Testis (tissue), 3 donors: ENCODE data around the gene EHMT1. TPM values are rescaled to one million over a fixed set of nuclear protein-coding genes. Genes with fewer than 3 reads are reported as not detected.

Source experiments
- DNase-seq: peaks from one replicate; pipeline ENCODE4 v3.0.0-alpha.2; 2019
- H3K27ac ChIP-seq, 2 donors: fragments of 200-600 bp; sonication (generic); one replicate each; pipeline ENCODE4 v1.5.1; 2019
- H3K27me3 ChIP-seq: fragments of 200-600 bp; sonication (generic); one replicate; pipeline ENCODE4 v1.5.1; 2019
- H3K36me3 ChIP-seq: fragments of 200-600 bp; sonication (generic); one replicate; pipeline ENCODE4 v1.5.1; 2017; ENCODE audit warnings: low read depth; ENCODE audit errors: missing control alignments
- H3K4me1 ChIP-seq: fragments of 200-600 bp; sonication (generic); one replicate; pipeline ENCODE4 v1.5.1; 2019
- H3K4me3 ChIP-seq, 2 donors: fragments of 200-600 bp; sonication (generic); one replicate each; pipeline ENCODE4 v1.5.1; 2017 to 2019
- H3K9me3 ChIP-seq: fragments of 200-600 bp; sonication (generic); one replicate; pipeline ENCODE4 v1.5.1; 2017
- POLR2A ChIP-seq: fragments of 450-650 bp; IDR thresholded peaks from one replicate; pipeline ENCODE4 v1.6.1; 2017; ENCODE audit warnings: antibody characterized with exemption, mild to moderate bottlenecking, moderate library complexity
- WGBS, 2 donors: methylation state at CpG; one replicate each; pipeline ENCODE4 v1.1.5; 2018; 5-methylcytosine and 5-hydroxymethylcytosine counted together
- intact Hi-C: fragments of 100-400 bp; cut with DNase I; formaldehyde crosslinking; loops from one replicate; pipeline ENCODE4 v1.15.1; 2023; ENCODE audit warnings: low total_unique reads
- polyA plus RNA-seq: library from polyadenylated mRNA; stranded (reverse); fragments of 350-450 nt; fragmentation: Illumina TruSeq; extraction: RNeasy Lipid Tissue Mini Kit (QIAGEN cat#74804); gene quantifications from one replicate; pipeline ENCODE4 v1.2.3, GENCODE V29; 2014; ENCODE audit warnings: low read depth, low replicate concordance; ENCODE audit not compliant: insufficient read depth
- total RNA-seq, 2 donors: library from RNA; depleted of rRNA; stranded (reverse); fragments of >200 nt; gene quantifications; one replicate each; pipeline ENCODE4 v1.2.3, GENCODE V29; 2016
- TF ChIP-seq, protein P1 (sequence below), 3 experiments: fragments of 450-650 bp in 2 of 3; fragments of 200-600 bp in 1 of 3; sonication (generic) in 1 of 3; IDR thresholded peaks; one replicate each; pipeline ENCODE4 v1.5.1; 2016 to 2019; ENCODE audit warnings: antibody characterized with exemption in 3 of 3, mild to moderate bottlenecking in 2 of 3, moderate library complexity in 1 of 3

Gene EHMT1
- total and polyA plus RNA-seq, 3 donors from 2014 or later = 116 to 207 (median 193) TPM

DNA sequence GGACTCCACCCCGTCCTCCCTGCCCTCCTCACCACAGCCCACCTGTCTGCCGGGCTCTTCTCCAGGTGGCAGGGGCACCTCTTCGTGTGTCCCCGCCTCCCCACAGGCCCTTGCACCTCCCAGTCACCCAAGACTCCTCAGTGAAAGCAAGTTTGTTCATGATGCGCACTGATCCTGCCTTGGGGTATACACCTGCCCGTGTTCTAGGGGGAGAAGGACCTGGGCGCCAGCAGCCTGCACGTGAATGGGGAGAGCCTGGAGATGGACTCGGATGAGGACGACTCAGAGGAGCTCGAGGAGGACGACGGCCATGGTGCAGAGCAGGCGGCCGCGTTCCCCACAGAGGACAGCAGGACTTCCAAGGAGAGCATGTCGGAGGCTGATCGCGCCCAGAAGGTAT, 124.9 kb downstream of the EHMT1 start:
- Histone ChIP-seq H3K27ac (no peak overlapping the region), H3K4me1 (peaks cover 9% of the 10 kb centered on the region), H3K9me3 (no peaks in the 10 kb centered on the region), H3K4me3 (no peak overlapping the region), H3K36me3 (no peaks in the 10 kb centered on the region), H3K27me3 (no peaks in the 10 kb centered on the region)
- no peak for DNase-seq
- WGBS, 2 donors = 93 to 95% methylated on average over 18 to 19 of the region's 19 CpGs
- TF ChIP-seq, protein P1, sequence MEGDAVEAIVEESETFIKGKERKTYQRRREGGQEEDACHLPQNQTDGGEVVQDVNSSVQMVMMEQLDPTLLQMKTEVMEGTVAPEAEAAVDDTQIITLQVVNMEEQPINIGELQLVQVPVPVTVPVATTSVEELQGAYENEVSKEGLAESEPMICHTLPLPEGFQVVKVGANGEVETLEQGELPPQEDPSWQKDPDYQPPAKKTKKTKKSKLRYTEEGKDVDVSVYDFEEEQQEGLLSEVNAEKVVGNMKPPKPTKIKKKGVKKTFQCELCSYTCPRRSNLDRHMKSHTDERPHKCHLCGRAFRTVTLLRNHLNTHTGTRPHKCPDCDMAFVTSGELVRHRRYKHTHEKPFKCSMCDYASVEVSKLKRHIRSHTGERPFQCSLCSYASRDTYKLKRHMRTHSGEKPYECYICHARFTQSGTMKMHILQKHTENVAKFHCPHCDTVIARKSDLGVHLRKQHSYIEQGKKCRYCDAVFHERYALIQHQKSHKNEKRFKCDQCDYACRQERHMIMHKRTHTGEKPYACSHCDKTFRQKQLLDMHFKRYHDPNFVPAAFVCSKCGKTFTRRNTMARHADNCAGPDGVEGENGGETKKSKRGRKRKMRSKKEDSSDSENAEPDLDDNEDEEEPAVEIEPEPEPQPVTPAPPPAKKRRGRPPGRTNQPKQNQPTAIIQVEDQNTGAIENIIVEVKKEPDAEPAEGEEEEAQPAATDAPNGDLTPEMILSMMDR (IDR thresholded peaks at IDR 0.05) = no peak
- no peak for TF ChIP-seq POLR2A
- intact Hi-C loops = no loop called here

DNA sequence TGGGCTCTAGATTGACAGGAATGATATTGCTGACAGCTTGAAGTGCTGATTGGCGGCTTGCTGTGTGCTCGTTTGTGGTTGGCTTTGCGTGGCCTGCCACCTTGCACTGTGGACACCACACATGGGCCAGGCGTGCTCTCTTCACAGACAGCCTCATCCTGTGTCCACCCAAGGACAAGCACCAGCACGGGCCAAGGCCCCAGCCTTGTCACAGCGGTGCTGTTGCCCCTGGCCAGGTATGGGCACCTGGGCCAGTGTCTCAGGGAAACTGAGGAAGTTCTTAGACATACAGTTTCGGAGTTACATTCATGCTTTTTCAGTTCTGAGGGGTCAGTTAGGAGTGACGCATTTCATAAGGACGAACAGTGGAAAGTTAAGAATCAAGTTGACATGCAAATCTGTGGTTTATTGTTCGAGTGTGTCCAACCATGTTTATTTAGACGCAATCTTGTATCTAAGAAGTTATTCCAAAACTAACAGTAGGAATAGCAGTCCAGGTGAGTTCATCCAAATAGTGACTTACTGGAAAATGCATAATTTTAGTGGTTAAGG, 125.9 kb downstream of the EHMT1 start:
- Histone ChIP-seq H3K9me3 (no peaks in the 10 kb centered on the region), H3K27ac (no peak overlapping the region), H3K27me3 (no peaks in the 10 kb centered on the region), H3K4me1 (peaks cover 8% of the 10 kb centered on the region), H3K36me3 (no peaks in the 10 kb centered on the region), H3K4me3 (no peak overlapping the region)
- intact Hi-C loops = no loop called here
- WGBS, 2 donors = 94 to 95% methylated on average over 7 to 11 of the region's 11 CpGs
- no peak for DNase-seq
- TF ChIP-seq, protein P1 (IDR thresholded peaks at IDR 0.05) = no peak
- no peak for TF ChIP-seq POLR2A

DNA sequence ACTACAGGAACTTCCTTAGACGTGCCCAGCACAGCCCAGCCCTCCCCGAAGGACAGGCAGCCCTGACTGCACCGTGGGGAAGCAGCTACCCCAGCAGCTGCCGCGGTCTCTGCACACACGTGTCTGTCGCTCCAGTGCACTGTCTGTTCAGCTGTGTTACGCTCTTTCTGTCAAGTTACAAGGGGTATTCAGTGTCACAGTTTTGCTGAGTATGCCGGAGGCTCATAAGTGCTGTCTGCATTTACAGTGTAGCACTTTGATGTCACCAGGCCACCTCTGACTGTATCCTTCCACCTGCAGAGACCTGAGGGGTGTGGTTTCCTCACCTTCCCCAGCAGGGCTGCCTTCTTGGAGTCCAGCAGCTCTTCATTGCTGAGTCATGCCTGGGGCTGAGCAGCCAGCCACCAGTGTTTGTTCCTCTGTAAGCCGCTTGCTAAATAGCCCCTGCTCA, 126.8 kb downstream of the EHMT1 start:
- Histone ChIP-seq H3K36me3 (no peaks in the 10 kb centered on the region), H3K4me3 (no peak overlapping the region), H3K4me1 (no peaks in the 10 kb centered on the region), H3K9me3 (no peaks in the 10 kb centered on the region), H3K27me3 (no peaks in the 10 kb centered on the region), H3K27ac (no peak overlapping the region)
- DNase-seq = no peak
- intact Hi-C loops = no loop called here
- TF ChIP-seq POLR2A = no peak
- TF ChIP-seq, protein P1 (IDR thresholded peaks at IDR 0.05) = no peak
- 81 to 85% methylated on average over 6 to 10 of the region's 10 CpGs for WGBS, 2 donors

DNA sequence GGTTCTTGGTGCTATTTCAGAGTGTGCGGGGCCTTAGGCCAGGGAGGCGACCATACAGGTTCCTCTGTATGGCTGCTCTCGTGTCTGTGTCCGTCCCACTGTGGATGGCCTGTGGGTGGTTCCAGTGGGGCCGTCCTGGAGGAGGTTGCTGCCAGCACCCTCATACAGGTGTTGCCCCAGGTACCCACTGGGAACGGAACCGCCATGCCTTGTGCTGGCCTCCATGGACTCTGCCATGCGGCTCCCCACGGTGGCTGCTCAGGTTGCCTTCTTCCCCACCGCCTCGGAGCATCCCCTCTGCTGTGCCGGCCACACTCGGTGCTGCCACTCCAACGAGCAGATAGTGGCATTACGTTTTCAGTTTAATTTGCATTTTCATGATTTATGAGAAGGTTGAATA, 129.5 kb downstream of the EHMT1 start:
- Histone ChIP-seq H3K27ac (no peak overlapping the region), H3K4me1 (no peaks in the 10 kb centered on the region), H3K27me3 (no peaks in the 10 kb centered on the region), H3K36me3 (no peaks in the 10 kb centered on the region), H3K9me3 (no peaks in the 10 kb centered on the region), H3K4me3 (no peak overlapping the region)
- WGBS, 2 donors = 93 to 95% methylated on average over 15 of the region's 15 CpGs
- TF ChIP-seq, protein P1 (IDR thresholded peaks at IDR 0.05) = no peak
- no peak for TF ChIP-seq POLR2A
- intact Hi-C loops = no loop called here
- no peak for DNase-seq

DNA sequence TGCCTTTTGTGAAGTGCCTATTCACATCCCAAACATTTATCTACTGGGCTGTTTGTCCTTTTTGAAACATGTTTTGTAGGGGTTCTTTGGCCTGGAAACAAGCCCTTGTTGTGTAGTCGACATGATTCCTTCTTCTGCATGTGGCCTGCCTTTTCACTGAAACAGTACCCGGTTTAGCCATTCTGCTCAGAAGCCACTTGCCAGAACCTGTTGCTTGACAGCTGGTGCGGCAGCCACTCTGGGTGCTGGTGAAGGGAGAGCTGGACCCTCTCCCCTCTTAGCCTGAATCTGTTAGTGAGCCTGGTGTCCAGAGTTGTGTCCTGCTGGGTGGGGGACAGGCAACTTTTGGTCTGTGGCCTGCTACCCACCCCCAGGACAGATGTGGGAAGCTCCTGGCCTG, 129.9 kb downstream of the EHMT1 start:
- no peaks in the 10 kb centered on the region for H3K9me3 ChIP-seq
- H3K27me3 ChIP-seq = no peaks in the 10 kb centered on the region
- no peaks in the 10 kb centered on the region for H3K36me3 ChIP-seq
- no peak for DNase-seq
- H3K27ac ChIP-seq = no peak overlapping the region
- no peaks in the 10 kb centered on the region for H3K4me1 ChIP-seq
- TF ChIP-seq, protein P1 (IDR thresholded peaks at IDR 0.05) = no peak
- TF ChIP-seq POLR2A = no peak
- no peak overlapping the region for H3K4me3 ChIP-seq
- intact Hi-C loops = no loop called here
- 80 to 88% methylated on average over 3 of the region's 3 CpGs for WGBS, 2 donors
